ENCODE measurements around the gene PHF21B. TPM values are rescaled to one million over a fixed set of nuclear protein-coding genes. Genes with fewer than 3 reads are reported as not detected.

The PHF21B gene
- total RNA-seq, 4 donors from 2014 or later: not detected

- WGBS: 74% methylated on average over 6 of the region's 8 CpGs
- H3K36me3 ChIP-seq: no peaks in the 10 kb centered on the region
- no peaks in the 10 kb centered on the region for H3K4me1 ChIP-seq
- DNase-seq (ENCODE audit: low spot score in 2 of 2): no peak
- peaks cover 34% of the 10 kb centered on the region for H3K27me3 ChIP-seq
- H3K27ac ChIP-seq: no peak overlapping the region
- TF ChIP-seq POLR2AphosphoS5 (IDR thresholded peaks at IDR 0.05) (no peak), CTCF (IDR thresholded peaks at IDR 0.05) (no peak), POLR2A (IDR thresholded peaks at IDR 0.05) (no peak), EP300 (IDR thresholded peaks at IDR 0.05) (no peak)
- no peak overlapping the region for H3K4me3 ChIP-seq
- no peaks in the 10 kb centered on the region for H3K9me3 ChIP-seq
Observed at GRCh38 chr22:44955102-44955501, 54.7 kb downstream of the PHF21B start.

GRCh38 chr22:44954149-44954548, 55.7 kb downstream of the PHF21B start:
- Histone ChIP-seq H3K36me3 (no peaks in the 10 kb centered on the region), H3K4me1 (no peaks in the 10 kb centered on the region), H3K27ac (no peak overlapping the region), H3K4me3 (no peak overlapping the region), H3K9me3 (no peaks in the 10 kb centered on the region), H3K27me3 (peaks cover 34% of the 10 kb centered on the region)
- WGBS: 57% methylated on average over 10 of the region's 10 CpGs
- no peak for TF ChIP-seq EP300 (IDR thresholded peaks at IDR 0.05)
- no peak for TF ChIP-seq POLR2AphosphoS5 (IDR thresholded peaks at IDR 0.05)
- no peak for TF ChIP-seq CTCF (IDR thresholded peaks at IDR 0.05)
- TF ChIP-seq POLR2A (IDR thresholded peaks at IDR 0.05): no peak
- DNase-seq (ENCODE audit: low spot score in 2 of 2): no peak

- no peaks in the 10 kb centered on the region for H3K9me3 ChIP-seq
- H3K27ac ChIP-seq: no peak overlapping the region
- no peak for DNase-seq (ENCODE audit: low spot score in 2 of 2)
- H3K4me1 ChIP-seq: no peaks in the 10 kb centered on the region
- no peak overlapping the region for H3K4me3 ChIP-seq
- TF ChIP-seq EP300 (IDR thresholded peaks at IDR 0.05) (no peak), POLR2AphosphoS5 (IDR thresholded peaks at IDR 0.05) (no peak), CTCF (IDR thresholded peaks at IDR 0.05) (no peak), POLR2A (IDR thresholded peaks at IDR 0.05) (no peak)
- 51% methylated on average over 15 of the region's 15 CpGs for WGBS
- peaks cover 34% of the 10 kb centered on the region for H3K27me3 ChIP-seq
- H3K36me3 ChIP-seq: no peaks in the 10 kb centered on the region
Observed at GRCh38 chr22:44952863-44953746, 56.7 kb downstream of the PHF21B start.

GRCh38 chr22:44951510-44951816, 58.3 kb downstream of the PHF21B start:
- TF ChIP-seq POLR2A (IDR thresholded peaks at IDR 0.05) (no peak), POLR2AphosphoS5 (IDR thresholded peaks at IDR 0.05) (no peak), EP300 (IDR thresholded peaks at IDR 0.05) (no peak)
- Histone ChIP-seq H3K36me3 (no peaks in the 10 kb centered on the region), H3K4me1 (no peaks in the 10 kb centered on the region), H3K4me3 (no peak overlapping the region), H3K27me3 (peaks cover 43% of the 10 kb centered on the region), H3K27ac (no peak overlapping the region), H3K9me3 (no peaks in the 10 kb centered on the region)
- no peak for DNase-seq (ENCODE audit: low spot score in 2 of 2)

GRCh38 chr22:44950806-44951509, 58.8 kb downstream of the PHF21B start:
- no peaks in the 10 kb centered on the region for H3K4me1 ChIP-seq
- H3K27ac ChIP-seq: no peak overlapping the region
- DNase-seq (ENCODE audit: low spot score in 2 of 2): no peak
- WGBS: 86% methylated on average over 20 of the region's 21 CpGs
- H3K4me3 ChIP-seq: no peak overlapping the region
- H3K36me3 ChIP-seq: no peaks in the 10 kb centered on the region
- no peak for TF ChIP-seq EP300 (IDR thresholded peaks at IDR 0.05)
- no peak for TF ChIP-seq POLR2A (IDR thresholded peaks at IDR 0.05)
- TF ChIP-seq CTCF (IDR thresholded peaks at IDR 0.05): no peak
- no peak for TF ChIP-seq POLR2AphosphoS5 (IDR thresholded peaks at IDR 0.05)
- H3K27me3 ChIP-seq: peaks cover 44% of the 10 kb centered on the region
- no peaks in the 10 kb centered on the region for H3K9me3 ChIP-seq

Data from suprapubic skin (tissue), 4 donors.